OCI-LY7 (cell line): Measurements from ENCODE around the gene OGFR. TPM values are rescaled to one million over a fixed set of nuclear protein-coding genes. Genes with fewer than 3 reads are reported as not detected.

ENCODE experiments used
- BruUV-seq: library from RNA; stranded (reverse); fragments of 400-500 nt; replicated peaks from 2 replicates; lab custom pipeline; 2021; lab: Mats Ljungman, UMichigan
- CTCF ChIA-PET: fragments of 300-600 bp; sonication (Branson Sonifier 250); formaldehyde crosslinking; loops from one replicate; lab custom pipeline; 2022; ENCODE audit warnings: antibody characterized with exemption; ENCODE audit not compliant: unreplicated experiment; lab: Charles Lee
- POLR2A ChIA-PET: fragments of 300-600 bp; sonication (Branson Sonifier 250); formaldehyde crosslinking; loops from one replicate; lab custom pipeline; 2022; ENCODE audit warnings: antibody characterized with exemption; lab: Charles Lee
- DNase-seq: peaks from one replicate; pipeline ENCODE4 v3.0.0-alpha.2; 2015; ENCODE audit warnings: low spot score
- H2AFZ ChIP-seq: fragments of 200-600 bp; sonication (generic), shearing (Covaris generic); 2 replicates; pipeline ENCODE4 v1.6.1; 2014; ENCODE audit warnings: mild to moderate bottlenecking, antibody characterized with exemption, low read length, moderate library complexity
- H3K27ac ChIP-seq: fragments of 200-600 bp; sonication (generic); 2 replicates; pipeline ENCODE4 v1.5.1; 2014; ENCODE audit warnings: mixed run types, low read depth, mild to moderate bottlenecking, moderate library complexity, low read length, inconsistent platforms; ENCODE audit not compliant: poor library complexity, severe bottlenecking
- H3K36me3 ChIP-seq: fragments of 200-600 bp; sonication (generic); 2 replicates; pipeline ENCODE4 v1.6.1; 2014; ENCODE audit warnings: mild to moderate bottlenecking, antibody characterized with exemption, low read length, moderate library complexity, mixed read lengths; ENCODE audit not compliant: insufficient read depth
- H3K4me1 ChIP-seq: fragments of 200-600 bp; sonication (generic); 2 replicates; pipeline ENCODE4 v1.5.1; 2014; ENCODE audit warnings: mild to moderate bottlenecking, low read length; ENCODE audit not compliant: insufficient read depth, poor library complexity, severe bottlenecking
- H3K4me2 ChIP-seq: fragments of 200-600 bp; sonication (generic); 2 replicates; pipeline ENCODE4 v1.6.1; 2014; ENCODE audit warnings: mild to moderate bottlenecking, low read length
- H3K4me3 ChIP-seq: fragments of 200-600 bp; sonication (generic); 2 replicates; pipeline ENCODE4 v1.5.1; 2014; ENCODE audit warnings: mild to moderate bottlenecking, low read depth, low read length; ENCODE audit not compliant: poor library complexity, severe bottlenecking
- H3K79me2 ChIP-seq: fragments of 200-600 bp; sonication (generic); 2 replicates; pipeline ENCODE4 v1.6.1; 2016; ENCODE audit warnings: low read depth, mild to moderate bottlenecking, low read length, moderate library complexity, mixed read lengths; ENCODE audit not compliant: insufficient read depth
- H3K9me2 ChIP-seq: fragments of 200-600 bp; sonication (generic); 2 replicates; pipeline ENCODE4 v1.6.1; 2016; ENCODE audit warnings: mild to moderate bottlenecking, low read length, mixed read lengths; ENCODE audit not compliant: insufficient read depth
- H3K9me3 ChIP-seq: fragments of 200-600 bp; sonication (generic); 2 replicates; pipeline ENCODE4 v1.6.1; 2014; ENCODE audit warnings: mild to moderate bottlenecking, mixed run types, low read length, mixed read lengths
- H4K20me1 ChIP-seq: fragments of 200-600 bp; sonication (generic); 2 replicates; pipeline ENCODE4 v1.6.1; 2014; ENCODE audit warnings: mild to moderate bottlenecking, antibody characterized with exemption, low read length, moderate library complexity, mixed read lengths; ENCODE audit not compliant: insufficient read depth
- CTCF ChIP-seq: fragments of 200-600 bp; sonication (generic); conservative IDR thresholded peaks from 2 replicates; pipeline ENCODE4 v1.5.1; 2014; ENCODE audit warnings: mild to moderate bottlenecking, antibody characterized with exemption, low read length, moderate library complexity, mixed read lengths
- EZH2phosphoT487 ChIP-seq: fragments of 200-600 bp; sonication (generic); IDR thresholded peaks from 2 replicates; pipeline ENCODE4 v1.6.1; 2018; ENCODE audit warnings: low read depth, borderline replicate concordance, mild to moderate bottlenecking, mixed run types, antibody characterized with exemption, low read length, moderate library complexity, mixed read lengths
- intact Hi-C: fragments of 100-400 bp; cut with micrococcal nuclease; formaldehyde crosslinking; loops from one replicate; pipeline ENCODE4 v1.10.0; 2022; ENCODE audit not compliant: unreplicated experiment
- total RNA-seq, 2 experiments: library from RNA; depleted of rRNA in 1 of 2; stranded (reverse); fragments of >200 nt in 1 of 2; shearing (Covaris generic) in 1 of 2; gene quantifications; 2 replicates each; pipeline ENCODE4 v1.2.3, GENCODE V29; 2014 to 2022

The OGFR gene
- total RNA-seq, 2 experiments from 2014 or later: 64.8 to 69.9 TPM

- CTCF ChIA-PET: interaction anchor here (0.6 kb wide), 1 partner anchor 492 kb away, joined by 5 read pairs; no protein-coding TSS in a partner anchor
- H3K9me3 ChIP-seq: no peaks in the 10 kb centered on the region
- TF ChIP-seq EZH2phosphoT487: no peak
- TF ChIP-seq CTCF: no peak
- POLR2A ChIA-PET: interaction anchor here (0.8 to 1.2 kb wide), 5 partner anchors 10 to 191 kb away, joined by 3 to 5 read pairs (median 3); partner anchors contain the start of gene SLCO4A1
- peak overlapping the region; percentile 78 for H3K4me2 ChIP-seq
- peaks cover 17% of the 10 kb centered on the region; the same call in 1 of the 2 replicates for H3K36me3 ChIP-seq
- peak overlapping the region; percentile 78 for H3K4me3 ChIP-seq
- H3K4me1 ChIP-seq: peaks cover 47% of the 10 kb centered on the region
- peak overlapping the region; percentile 83 for H3K27ac ChIP-seq
- peaks cover 8% of the 10 kb centered on the region; the same call in 1 of the 2 replicates for H3K79me2 ChIP-seq
- H2AFZ ChIP-seq: peak overlapping the region; percentile 75
- no peaks in the 10 kb centered on the region for H4K20me1 ChIP-seq
- intact Hi-C loops: loop anchor here (5.0 kb wide), 2 partner anchors 142 to 387 kb away; partner anchors contain the start of gene CABLES2
- H3K9me2 ChIP-seq: no peaks in the 10 kb centered on the region
- no TSS peak for BruUV-seq
- DNase-seq: peak; percentile 95
Measured at GRCh38 chr20:62794007-62794724, 10.5 kb upstream of the OGFR start.

- DNase-seq: peak; percentile 67
- Histone ChIP-seq H2AFZ (peak overlapping the region; percentile 35; the same call in 1 of the 2 replicates), H3K9me2 (no peaks in the 10 kb centered on the region), H3K36me3 (peaks cover 27% of the 10 kb centered on the region), H3K4me2 (peak overlapping the region; percentile 77), H4K20me1 (no peaks in the 10 kb centered on the region), H3K9me3 (no peaks in the 10 kb centered on the region), H3K79me2 (peaks cover 8% of the 10 kb centered on the region; the same call in 1 of the 2 replicates), H3K27ac (peak overlapping the region; percentile 83), H3K4me3 (peak overlapping the region; percentile 78), H3K4me1 (peaks cover 47% of the 10 kb centered on the region)
- BruUV-seq: no TSS peak
- CTCF ChIA-PET: no interaction called here
- intact Hi-C loops: no loop called here
- no peak for TF ChIP-seq EZH2phosphoT487
- no peak for TF ChIP-seq CTCF
- POLR2A ChIA-PET: interaction anchor here (0.6 to 1.2 kb wide), 3 partner anchors 44 to 192 kb away, joined by 3 to 5 read pairs (median 4); partner anchors contain the start of gene SLCO4A1
Measured at GRCh38 chr20:62795023-62795761, 9.4 kb upstream of the OGFR start.
